Heart left ventricle (tissue), 16 donors: ENCODE results near the gene TSPAN13. TPM values are rescaled to one million over a fixed set of nuclear protein-coding genes. Genes with fewer than 3 reads are reported as not detected.

Experiments
- ATAC-seq, 4 donors: fragments of 200-7000 bp; cut with Tn5 transposase; one replicate each; pipeline ENCODE4 v1.9.1; 2020 to 2022; ENCODE audit warnings: moderate library complexity in 4 of 4, mild to moderate bottlenecking in 3 of 4, moderate number of reproducible peaks in 1 of 4
- DNase-seq, 5 donors: peaks; one replicate each; pipeline ENCODE4 v3.0.0-alpha.2; 2020
- H3K27ac ChIP-seq, 12 donors: fragments of 200-600 bp; sonication (generic) in 4 of 12; one replicate each; pipeline versions ENCODE4 v1.5.0 to v1.8.0; 2016 to 2022; ENCODE audit warnings: mild to moderate bottlenecking in 2 of 12
- H3K27me3 ChIP-seq, 9 donors: fragments of 200-600 bp; sonication (generic) in 2 of 9; one replicate each; pipeline versions ENCODE4 v1.5.1 to v1.8.0; 2016 to 2022; ENCODE audit warnings: mild to moderate bottlenecking in 3 of 9
- H3K36me3 ChIP-seq, 9 donors: fragments of 200-600 bp; sonication (generic) in 2 of 9; one replicate each; pipeline versions ENCODE4 v1.5.0 to v1.8.0; 2018 to 2022; ENCODE audit warnings: mild to moderate bottlenecking in 2 of 9
- H3K4me1 ChIP-seq, 12 donors: fragments of 200-600 bp; sonication (generic) in 4 of 12; one replicate each; pipeline versions ENCODE4 v1.5.0 to v1.8.0; 2016 to 2022; ENCODE audit warnings: mild to moderate bottlenecking in 3 of 12
- H3K4me3 ChIP-seq, 12 donors: fragments of 200-600 bp; sonication (generic) in 4 of 12; one replicate each; pipeline versions ENCODE4 v1.5.0 to v1.8.0; 2017 to 2022; ENCODE audit warnings: mild to moderate bottlenecking in 9 of 12, moderate library complexity in 4 of 12
- H3K9me3 ChIP-seq, 12 donors: fragments of 200-600 bp; sonication (generic) in 4 of 12; one replicate each; pipeline versions ENCODE4 v1.5.0 to v1.8.0; 2016 to 2022; ENCODE audit warnings: mild to moderate bottlenecking in 1 of 12
- POLR2A ChIP-seq, 2 donors: fragments of 450-650 bp; IDR thresholded peaks; one replicate each; pipeline ENCODE4 v1.6.1; 2017; ENCODE audit warnings: antibody characterized with exemption in 2 of 2, mild to moderate bottlenecking in 2 of 2, moderate library complexity in 2 of 2
- WGBS, 4 donors: extraction: QIAGEN DNeasy Blood & Tissue Kit in 2 of 4; methylation state at CpG; one replicate each; pipeline versions ENCODE4 v1.1.5 to v1.1.7; 2013 to 2018; 5-methylcytosine and 5-hydroxymethylcytosine counted together
- intact Hi-C, 10 donors: fragments of 100-400 bp; cut with DNase I; formaldehyde crosslinking; loops; one replicate each; pipeline versions ENCODE4 v1.11.1 to v1.14.2; 2022
- polyA plus RNA-seq, 2 donors: library from polyadenylated mRNA; stranded (reverse); fragments of 200-250 nt; gene quantifications; one replicate each; pipeline ENCODE4 v1.2.3, GENCODE V29; 2013
- total RNA-seq, 9 donors: library from RNA; depleted of rRNA in 2 of 9; stranded (reverse); fragments of >200 nt in 2 of 9; fragmentation: NEBNext Ultra II Directional in 3 of 9; extraction: Animal tissue kit (Norgen Biotek cat#: 25700) in 3 of 9; gene quantifications; one replicate each; pipeline versions ENCODE4 v1.1.0 to v1.2.4, GENCODE V29; 2016 to 2023
- TF ChIP-seq, protein P1 (sequence below), 12 donors: fragments of 200-600 bp; sonication (generic) in 4 of 12; IDR thresholded peaks; one replicate each; pipeline versions ENCODE4 v1.5.0 to v1.8.0; 2018 to 2022; ENCODE audit warnings: antibody characterized with exemption in 12 of 12, mild to moderate bottlenecking in 5 of 12
- donor health status: ischemic (EF 13 %, LVEDD 7.1; RV severe dilation, severe dysfunction).
- donor health status: healthy with polysubstance abuse.
- donor health status: DM: no; HTN: yes; CAD: no.
- donor health status: DM: no; HTN: no; CAD: no.
- donor health status: ischemic (EF 25% LVEDD 6.9; RV normal size, moderate dysfunction).
- donor health status: ischemic (EF 25% LVEDD 5.7; RV mildly dilated, moderate dysfunction).
- donor health status: healthy.
- donor health status: DM: yes; HTN: yes; CAD: no.
- donor health status: ischemic (EF 35%, LVEDD 5.7; RV mildly dilated, moderate dysfunction).
- donor health status: nonischemic (EF 11% LVEDD 7.7; RV severe dilation, severe dysfunction).
- donor health status: DM: yes; HTN: yes; CAD: no.
- donor health status: PGD.
- donor health status: ischemic (EF 29% LVEDD 5.4; RV normal size, mild dysfunction).
- donor health status: nonischemic (EF 23%, LVEDD 6.1; RV moderate dilation, normal function).

TSPAN13 gene
- total and polyA plus RNA-seq, 11 donors: 7.4 to 39.5 (median 14.8) TPM

- Histone ChIP-seq H3K4me1 (no peaks in the 10 kb centered on the region), H3K27ac (no peak overlapping the region), H3K27me3 (no peaks in the 10 kb centered on the region), H3K9me3 (no peaks in the 10 kb centered on the region), H3K36me3 (peaks cover 0 to 19% (median 11%) of the 10 kb centered on the region in 9 donors), H3K4me3 (no peak overlapping the region)
- ATAC-seq (no peak), DNase-seq (no peak)
- WGBS, 4 donors: 93 to 96% (median 94%) methylated on average over 4 of the region's 4 CpGs
- TF ChIP-seq, protein P1, sequence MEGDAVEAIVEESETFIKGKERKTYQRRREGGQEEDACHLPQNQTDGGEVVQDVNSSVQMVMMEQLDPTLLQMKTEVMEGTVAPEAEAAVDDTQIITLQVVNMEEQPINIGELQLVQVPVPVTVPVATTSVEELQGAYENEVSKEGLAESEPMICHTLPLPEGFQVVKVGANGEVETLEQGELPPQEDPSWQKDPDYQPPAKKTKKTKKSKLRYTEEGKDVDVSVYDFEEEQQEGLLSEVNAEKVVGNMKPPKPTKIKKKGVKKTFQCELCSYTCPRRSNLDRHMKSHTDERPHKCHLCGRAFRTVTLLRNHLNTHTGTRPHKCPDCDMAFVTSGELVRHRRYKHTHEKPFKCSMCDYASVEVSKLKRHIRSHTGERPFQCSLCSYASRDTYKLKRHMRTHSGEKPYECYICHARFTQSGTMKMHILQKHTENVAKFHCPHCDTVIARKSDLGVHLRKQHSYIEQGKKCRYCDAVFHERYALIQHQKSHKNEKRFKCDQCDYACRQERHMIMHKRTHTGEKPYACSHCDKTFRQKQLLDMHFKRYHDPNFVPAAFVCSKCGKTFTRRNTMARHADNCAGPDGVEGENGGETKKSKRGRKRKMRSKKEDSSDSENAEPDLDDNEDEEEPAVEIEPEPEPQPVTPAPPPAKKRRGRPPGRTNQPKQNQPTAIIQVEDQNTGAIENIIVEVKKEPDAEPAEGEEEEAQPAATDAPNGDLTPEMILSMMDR (IDR thresholded peaks at IDR 0.05): no peak
- no peak for TF ChIP-seq POLR2A (IDR thresholded peaks at IDR 0.05)
- intact Hi-C loops: no loop called here
Observed at GRCh38 chr7:16711730-16712129, 41.8 kb upstream of the TSPAN13 start.

- Histone ChIP-seq H3K36me3 (peaks cover 0 to 8% (median 0%) of the 10 kb centered on the region in 9 donors), H3K27me3 (no peaks in the 10 kb centered on the region), H3K4me3 (no peak overlapping the region), H3K27ac (no peak overlapping the region), H3K4me1 (no peaks in the 10 kb centered on the region), H3K9me3 (no peaks in the 10 kb centered on the region)
- ATAC-seq: no peak
- TF ChIP-seq POLR2A (IDR thresholded peaks at IDR 0.05): no peak
- TF ChIP-seq, protein P1 (IDR thresholded peaks at IDR 0.05): no peak
- WGBS, 4 donors: 95 to 97% (median 97%) methylated on average over 4 of the region's 4 CpGs
- DNase-seq: no peak
- intact Hi-C loops: no loop called here
Observed at GRCh38 chr7:16712916-16713315, 40.6 kb upstream of the TSPAN13 start.

- Histone ChIP-seq H3K27ac (no peak overlapping the region), H3K9me3 (no peaks in the 10 kb centered on the region), H3K4me3 (no peak overlapping the region), H3K4me1 (no peaks in the 10 kb centered on the region), H3K27me3 (no peaks in the 10 kb centered on the region), H3K36me3 (no peaks in the 10 kb centered on the region)
- ATAC-seq (no peak), DNase-seq (no peak)
- intact Hi-C loops: no loop called here
- TF ChIP-seq, protein P1 (IDR thresholded peaks at IDR 0.05): no peak
- TF ChIP-seq POLR2A (IDR thresholded peaks at IDR 0.05): no peak
Observed at GRCh38 chr7:16715928-16716327, 37.6 kb upstream of the TSPAN13 start.

GRCh38 chr7:16718111-16718656, 35.4 kb upstream of the TSPAN13 start:
- Histone ChIP-seq H3K4me3 (no peak overlapping the region), H3K4me1 (no peaks in the 10 kb centered on the region), H3K9me3 (no peaks in the 10 kb centered on the region), H3K27me3 (no peaks in the 10 kb centered on the region), H3K27ac (no peak overlapping the region), H3K36me3 (no peaks in the 10 kb centered on the region)
- no peak for DNase-seq
- ATAC-seq: no peak
- intact Hi-C loops: no loop called here
- TF ChIP-seq, protein P1 (IDR thresholded peaks at IDR 0.05): no peak
- no peak for TF ChIP-seq POLR2A (IDR thresholded peaks at IDR 0.05)
- WGBS, 4 donors: 92 to 98% (median 95%) methylated on average over 3 of the region's 3 CpGs
